Cardiac fibroblast (primary cell): ENCODE results near the gene PALD1.

Experiments used
- DNase-seq, 2 donors: peaks; one replicate each; pipeline versions ENCODE4 v3.0.0 to v3.0.0-alpha.2; 2010; ENCODE audit warnings: low read depth in 2 of 2
- H3K4me3 ChIP-seq, 2 donors: replicated peaks in 1 of 2; 1 replicate in 1 of 2; 2 replicates in 1 of 2; pipeline ENCODE4 v1.5.1; 2011; ENCODE audit warnings: low read depth in 2 of 2, low read length in 2 of 2, mild to moderate bottlenecking in 2 of 2, moderate library complexity in 1 of 2
- TF ChIP-seq, protein P1 (sequence below): IDR thresholded peaks from one replicate; pipeline ENCODE4 v1.5.1; 2011; ENCODE audit warnings: low read depth, mild to moderate bottlenecking, low read length, inconsistent platforms

Gene PALD1

DNA sequence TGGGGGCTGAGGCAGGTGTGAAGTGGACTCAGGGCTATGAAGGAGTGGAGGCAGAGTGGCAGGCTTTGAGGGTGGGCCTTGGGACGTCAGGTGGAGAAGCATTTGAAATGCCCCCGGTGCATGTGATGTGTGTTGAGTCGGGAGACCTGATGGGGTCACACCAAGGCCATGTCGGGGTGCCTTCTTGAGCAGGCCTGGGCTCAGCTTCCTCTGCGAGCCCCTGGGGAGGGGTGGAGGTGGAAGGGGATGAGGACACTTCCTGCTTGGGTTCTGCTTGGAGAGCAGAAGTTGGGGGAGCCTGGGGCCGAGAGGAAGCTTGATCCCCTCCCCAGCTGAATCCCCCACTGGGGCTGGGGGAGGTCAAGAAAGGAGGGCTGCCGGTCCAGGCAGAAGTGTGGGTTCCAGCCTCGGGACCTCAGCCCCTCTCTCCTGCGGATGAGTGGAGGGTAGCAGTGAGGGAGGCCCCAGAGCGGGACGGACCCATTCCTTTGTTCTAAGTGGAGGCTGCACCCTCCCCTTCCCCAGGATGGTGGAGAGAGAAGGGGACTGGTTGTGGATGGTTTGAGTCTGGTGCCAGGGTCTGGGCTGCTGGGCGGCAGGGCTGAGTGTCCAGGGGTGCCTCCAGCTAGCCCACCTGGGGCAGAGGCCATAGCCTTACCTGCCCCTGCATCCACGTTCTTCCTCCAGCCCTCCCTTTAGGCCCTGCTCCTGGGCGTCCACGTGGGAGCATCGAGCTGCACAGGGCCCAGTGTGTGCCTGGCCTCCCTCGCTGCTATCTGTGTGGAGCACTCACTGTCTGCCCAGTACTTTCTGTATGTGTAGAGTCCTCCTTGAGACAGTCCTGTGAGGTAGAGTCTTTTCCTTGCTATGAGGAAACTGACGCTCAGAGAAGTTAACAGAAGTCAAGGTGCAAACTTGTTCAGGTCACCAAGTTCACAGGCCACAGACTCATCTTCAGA is 87.3 kb downstream of the PALD1 start:
- no peak for DNase-seq
- TF ChIP-seq, protein P1, sequence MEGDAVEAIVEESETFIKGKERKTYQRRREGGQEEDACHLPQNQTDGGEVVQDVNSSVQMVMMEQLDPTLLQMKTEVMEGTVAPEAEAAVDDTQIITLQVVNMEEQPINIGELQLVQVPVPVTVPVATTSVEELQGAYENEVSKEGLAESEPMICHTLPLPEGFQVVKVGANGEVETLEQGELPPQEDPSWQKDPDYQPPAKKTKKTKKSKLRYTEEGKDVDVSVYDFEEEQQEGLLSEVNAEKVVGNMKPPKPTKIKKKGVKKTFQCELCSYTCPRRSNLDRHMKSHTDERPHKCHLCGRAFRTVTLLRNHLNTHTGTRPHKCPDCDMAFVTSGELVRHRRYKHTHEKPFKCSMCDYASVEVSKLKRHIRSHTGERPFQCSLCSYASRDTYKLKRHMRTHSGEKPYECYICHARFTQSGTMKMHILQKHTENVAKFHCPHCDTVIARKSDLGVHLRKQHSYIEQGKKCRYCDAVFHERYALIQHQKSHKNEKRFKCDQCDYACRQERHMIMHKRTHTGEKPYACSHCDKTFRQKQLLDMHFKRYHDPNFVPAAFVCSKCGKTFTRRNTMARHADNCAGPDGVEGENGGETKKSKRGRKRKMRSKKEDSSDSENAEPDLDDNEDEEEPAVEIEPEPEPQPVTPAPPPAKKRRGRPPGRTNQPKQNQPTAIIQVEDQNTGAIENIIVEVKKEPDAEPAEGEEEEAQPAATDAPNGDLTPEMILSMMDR = no peak
- no peak overlapping the region for H3K4me3 ChIP-seq

DNA sequence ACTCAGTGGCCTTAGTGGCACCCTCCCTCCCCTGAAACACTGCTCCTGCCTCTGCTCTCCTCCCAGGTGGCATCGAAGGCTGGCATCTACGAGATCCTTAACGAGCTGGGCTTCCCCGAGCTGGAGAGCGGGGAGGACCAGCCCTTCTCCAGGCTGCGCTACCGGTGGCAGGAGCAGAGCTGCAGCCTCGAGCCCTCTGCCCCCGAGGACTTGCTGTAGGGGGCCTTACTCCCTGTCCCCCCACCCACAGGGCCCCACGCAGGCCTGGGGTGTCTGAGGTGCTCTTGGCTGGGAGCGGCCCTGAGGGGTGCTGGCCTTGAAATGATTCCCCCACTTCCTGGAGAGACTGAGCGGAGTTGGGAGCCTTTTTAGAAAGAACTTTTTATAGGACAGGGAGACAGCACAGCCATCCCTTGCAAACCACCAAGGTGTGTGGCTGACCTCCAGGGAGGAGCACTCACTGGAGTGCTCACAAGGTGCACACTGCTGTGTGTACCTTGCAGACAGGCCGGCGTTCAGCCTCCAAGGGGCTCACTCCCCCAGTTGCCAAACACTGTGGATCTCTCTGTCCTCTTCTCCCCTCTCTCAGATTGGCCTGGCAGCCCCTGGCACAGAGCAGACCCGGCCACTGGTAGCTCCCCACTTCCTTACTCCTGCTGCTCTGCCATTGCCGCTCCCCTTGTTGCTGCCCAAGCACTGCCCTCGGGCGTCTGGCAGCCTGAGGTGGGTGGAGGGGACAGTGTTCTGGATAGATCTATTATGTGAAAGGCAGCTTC is 88.1 kb downstream of the PALD1 start:
- no peak overlapping the region for H3K4me3 ChIP-seq
- no peak for DNase-seq
- TF ChIP-seq, protein P1 = no peak

DNA sequence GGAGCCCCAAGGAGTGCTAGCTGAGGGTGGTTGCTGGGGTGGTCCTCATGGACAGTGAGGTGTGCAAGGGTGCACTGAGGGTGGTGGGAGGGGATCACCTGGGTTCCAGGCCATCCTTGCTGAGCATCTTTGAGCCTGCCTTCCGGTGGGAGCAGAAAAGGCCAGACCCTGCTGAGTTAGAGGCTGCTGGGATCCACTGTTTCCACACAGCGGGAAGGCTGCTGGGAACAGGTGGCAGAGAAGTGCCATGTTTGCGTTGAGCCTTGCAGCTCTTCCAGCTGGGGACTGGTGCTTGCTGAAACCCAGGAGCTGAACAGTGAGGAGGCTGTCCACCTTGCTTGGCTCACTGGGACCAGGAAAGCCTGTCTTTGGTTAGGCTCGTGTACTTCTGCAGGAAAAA is 89.0 kb downstream of the PALD1 start:
- no peak overlapping the region for H3K4me3 ChIP-seq
- TF ChIP-seq, protein P1 = no peak
- no peak for DNase-seq

DNA sequence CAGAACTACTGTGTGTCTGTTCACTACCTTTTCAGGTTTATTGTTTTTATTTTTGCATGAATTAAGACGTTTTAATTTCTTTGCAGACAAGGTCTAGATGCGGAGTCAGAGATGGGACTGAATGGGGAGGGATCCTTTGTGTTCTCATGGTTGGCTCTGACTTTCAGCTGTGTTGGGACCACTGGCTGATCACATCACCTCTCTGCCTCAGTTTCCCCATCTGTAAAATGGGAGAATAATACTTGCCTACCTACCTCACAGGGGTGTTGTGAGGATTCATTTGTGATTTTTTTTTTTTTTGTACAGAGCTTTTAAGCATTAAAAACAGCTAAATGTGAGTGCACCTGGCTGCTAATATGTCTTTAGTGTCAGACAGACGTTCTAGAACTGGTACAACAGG is 89.5 kb downstream of the PALD1 start:
- no peak overlapping the region for H3K4me3 ChIP-seq
- DNase-seq = no peak
- TF ChIP-seq, protein P1 = no peak

DNA sequence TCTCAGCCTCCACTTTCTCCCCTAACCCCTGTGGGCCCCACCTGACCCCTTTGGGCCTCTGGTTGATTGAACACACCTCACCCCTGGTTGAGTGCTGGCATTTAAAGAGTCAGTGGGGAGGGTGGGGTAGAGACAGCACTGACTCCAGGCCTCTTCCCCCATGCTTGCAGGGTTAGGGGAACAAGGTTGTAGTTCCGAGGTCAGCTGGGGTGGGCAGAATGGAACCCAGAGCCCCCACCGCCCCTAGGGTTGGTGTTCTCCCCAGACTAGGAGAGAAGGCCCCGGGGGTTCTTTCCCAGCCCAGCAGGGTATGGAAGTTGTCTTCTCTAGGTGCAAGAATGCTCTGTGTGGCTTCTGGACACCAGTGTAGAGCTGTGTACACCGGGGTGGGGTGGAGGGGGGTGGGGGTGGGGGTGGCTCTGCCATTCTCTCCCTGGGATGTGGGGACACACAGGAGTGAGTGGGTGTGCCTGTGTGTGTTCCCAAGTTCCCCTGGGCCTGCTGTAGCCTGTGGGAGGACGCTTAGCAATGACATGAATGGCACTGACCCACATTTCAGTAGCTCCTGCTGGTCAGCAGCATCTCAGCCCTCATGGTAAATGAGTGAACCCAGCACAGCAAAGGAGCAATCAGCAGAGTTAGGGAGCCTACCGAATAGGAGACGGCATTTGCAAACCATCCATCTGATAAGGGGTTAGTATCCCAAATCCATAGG is 90.4 kb downstream of the PALD1 start:
- no peak overlapping the region for H3K4me3 ChIP-seq
- TF ChIP-seq, protein P1 = no peak
- no peak for DNase-seq

DNA sequence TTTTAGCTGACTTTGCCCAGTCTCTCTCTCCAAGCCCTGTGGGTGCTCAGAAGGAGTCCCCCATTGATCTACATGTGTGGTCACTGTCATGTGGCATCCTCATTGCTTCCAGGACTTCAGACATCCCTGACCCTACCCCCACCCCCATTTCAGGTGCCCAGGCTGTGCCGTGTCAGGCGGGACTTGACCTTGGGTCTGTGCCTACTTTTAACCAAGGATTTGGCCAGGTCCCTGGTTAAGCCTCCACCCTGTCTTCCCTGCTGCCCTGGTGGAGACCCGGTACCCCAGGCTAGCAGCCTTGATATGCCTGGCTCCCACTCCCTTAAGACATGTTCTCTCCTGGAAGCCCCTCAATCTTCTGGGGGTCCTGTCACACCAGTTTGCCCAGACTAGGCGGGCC is 92.7 kb downstream of the PALD1 start:
- H3K4me3 ChIP-seq = no peak overlapping the region
- DNase-seq = no peak

More for the DNA sequence above, 92.7 kb downstream of the PALD1 start:
- TF ChIP-seq, protein P1 = no peak
